HG03280 (cell line): ENCODE data around the gene FXYD6.

ENCODE experiments used
- ATAC-seq: cut with Tn5 transposase; IDR thresholded peaks from one replicate; pipeline ENCODE4 v1.9.1; 2021; ENCODE audit warnings: mild to moderate bottlenecking, moderate library complexity; ENCODE audit not compliant: unreplicated experiment

FXYD6 gene

DNA sequence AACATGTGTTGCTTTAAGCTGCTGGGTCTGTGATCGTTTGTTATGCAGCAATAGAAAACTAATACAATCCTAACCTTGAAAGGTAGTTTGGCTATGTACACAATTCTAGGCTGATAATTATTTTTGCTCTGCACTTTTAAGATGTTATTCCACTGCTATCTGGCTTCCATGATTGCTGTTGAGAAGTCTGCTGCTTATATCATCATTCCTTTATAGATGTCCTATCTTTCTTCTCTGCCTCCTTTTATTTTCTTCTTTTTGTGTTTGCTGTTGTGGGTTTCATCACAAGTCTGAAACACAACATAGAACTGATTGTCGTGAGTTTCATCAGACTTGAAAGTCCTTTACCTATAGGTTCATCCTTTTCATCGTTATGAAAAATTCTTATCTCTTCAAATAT is 24.1 kb downstream of the FXYD6 start:
- no peak for ATAC-seq

DNA sequence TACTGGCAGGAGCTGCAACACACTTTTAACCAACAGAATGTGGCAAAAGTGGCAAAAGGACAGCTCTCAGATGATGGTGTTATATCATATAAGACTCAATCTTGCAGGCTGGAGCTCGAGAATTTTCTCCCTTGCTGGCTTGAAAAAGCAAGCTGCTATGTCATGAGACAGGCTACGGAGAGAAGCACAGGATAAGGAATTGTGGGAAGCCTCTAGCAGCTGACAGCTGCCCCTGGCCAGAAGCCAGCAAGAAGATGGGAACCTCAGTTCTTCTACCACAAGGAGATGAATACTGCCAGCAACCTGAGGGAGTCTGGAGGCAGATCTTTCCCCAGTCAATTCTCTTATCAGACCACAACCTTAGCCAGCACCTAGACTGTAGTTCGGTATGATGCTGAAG is 24.6 kb downstream of the FXYD6 start:
- no peak for ATAC-seq

DNA sequence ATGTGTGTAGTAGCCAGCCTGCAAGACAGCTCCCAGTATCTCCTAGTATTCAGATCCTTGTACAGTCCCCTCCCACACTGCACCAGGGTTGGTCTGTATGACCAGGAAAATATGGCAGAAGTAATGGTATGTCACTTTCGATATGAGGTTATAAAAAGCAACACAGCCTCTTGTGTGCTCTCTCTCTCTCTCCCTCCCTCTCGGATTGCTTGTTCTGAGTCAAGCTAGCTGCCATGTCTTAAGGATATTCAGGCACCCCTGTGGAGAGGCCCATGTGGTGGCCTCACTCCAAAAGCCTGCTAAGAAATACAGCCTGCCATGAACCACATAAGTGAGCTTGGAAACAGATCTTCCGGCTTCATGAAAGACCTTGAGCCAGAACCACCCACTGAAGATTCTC is 25.4 kb downstream of the FXYD6 start:
- ATAC-seq, result no peak

DNA sequence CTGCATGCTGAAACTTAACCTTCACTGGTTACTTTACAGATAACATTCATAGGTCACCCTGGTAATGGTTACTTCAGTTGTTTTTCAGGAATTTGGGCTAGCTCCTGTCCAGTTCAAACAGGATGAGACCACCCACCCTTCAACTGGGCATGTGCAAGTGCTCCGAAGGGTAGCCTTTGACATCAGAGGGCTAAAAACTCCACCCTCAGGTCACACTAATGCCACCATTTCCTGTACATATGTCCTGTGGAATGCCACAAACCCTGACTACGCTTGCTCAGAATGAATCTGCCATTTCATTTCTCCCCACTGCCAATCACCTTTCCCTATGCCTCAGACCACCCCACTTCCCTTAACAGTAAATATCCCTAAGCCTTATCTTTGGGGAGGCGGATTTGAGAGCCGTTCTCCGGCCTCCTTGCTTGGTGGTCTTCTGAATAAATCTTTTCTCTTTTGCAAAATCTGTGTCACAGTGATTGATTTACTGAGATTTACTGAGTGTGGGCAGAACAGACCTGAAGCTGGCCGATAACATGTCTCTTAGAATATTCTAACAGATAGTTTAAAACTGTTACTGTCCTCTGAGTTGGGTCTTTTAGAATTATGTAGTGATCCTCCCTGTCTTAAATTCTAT is 26.6 kb downstream of the FXYD6 start:
- ATAC-seq, result no peak

DNA sequence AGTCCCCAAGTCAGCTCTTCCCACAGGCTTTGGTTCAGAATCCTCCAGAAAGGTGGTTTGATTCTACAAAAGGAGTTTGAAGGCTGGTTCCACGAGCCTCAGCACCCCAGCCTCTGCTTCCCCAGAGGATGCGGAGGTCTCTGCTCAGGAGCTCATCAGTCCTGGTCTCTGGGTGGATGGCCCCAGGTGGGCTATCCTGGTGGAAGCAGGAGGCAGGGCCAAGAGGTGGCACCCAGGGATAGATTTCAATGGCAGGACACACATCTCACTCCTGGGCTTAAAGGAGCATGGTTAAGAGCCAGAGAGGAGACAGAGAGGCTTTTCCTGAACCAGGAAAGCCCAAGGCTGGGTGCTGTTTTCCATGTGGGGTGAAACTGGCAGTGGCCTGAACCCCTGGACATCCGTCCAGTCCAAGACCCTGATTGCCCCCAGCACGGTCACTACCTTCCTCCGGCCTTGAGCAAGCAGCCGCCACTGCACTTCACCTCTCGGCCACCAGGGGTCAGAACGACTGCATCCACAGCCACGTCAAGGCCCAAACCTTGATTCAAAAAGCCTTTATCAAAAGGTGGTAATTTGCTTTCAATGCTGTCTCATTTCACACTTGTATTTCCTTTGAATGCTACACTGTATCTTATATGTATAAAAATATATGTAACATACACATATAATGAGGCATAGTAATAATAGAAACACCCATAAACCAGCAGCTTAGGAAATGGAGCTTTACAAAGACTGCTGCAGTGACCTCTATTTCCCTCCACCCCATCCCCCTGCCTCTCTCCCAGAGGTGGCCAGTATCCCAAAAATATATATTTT is 32.6 kb downstream of the FXYD6 start:
- no peak for ATAC-seq

GRCh38 chr11:117842131-117842941 is 34.1 kb downstream of the FXYD6 start:
- ATAC-seq, result no peak

DNA sequence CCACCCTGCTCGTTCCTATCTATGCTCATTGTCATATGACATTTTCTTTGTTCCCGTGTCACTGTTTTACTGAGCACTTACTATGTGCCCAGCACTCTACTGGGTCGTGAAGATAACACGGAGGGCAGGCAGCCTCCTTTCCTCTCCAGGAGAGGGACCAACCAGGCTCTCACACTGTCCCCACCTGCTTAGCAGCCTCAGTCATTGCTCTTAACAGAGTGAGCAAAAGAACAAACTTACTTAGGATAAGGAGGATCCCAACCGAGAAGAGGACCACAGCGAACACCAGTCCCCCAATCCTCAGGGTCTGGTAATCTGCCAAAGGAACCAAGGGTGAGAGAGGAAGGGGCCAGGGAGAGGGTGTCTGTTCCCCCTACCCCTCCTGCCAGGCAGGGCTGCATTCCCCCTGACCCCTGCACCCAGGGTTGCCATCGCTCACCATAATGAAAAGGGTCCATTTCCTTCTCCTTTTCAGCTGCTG is 34.9 kb downstream of the FXYD6 start:
- no peak for ATAC-seq

- no peak for ATAC-seq
Measured at GRCh38 chr11:117840881-117841550, 35.4 kb downstream of the FXYD6 start.

DNA sequence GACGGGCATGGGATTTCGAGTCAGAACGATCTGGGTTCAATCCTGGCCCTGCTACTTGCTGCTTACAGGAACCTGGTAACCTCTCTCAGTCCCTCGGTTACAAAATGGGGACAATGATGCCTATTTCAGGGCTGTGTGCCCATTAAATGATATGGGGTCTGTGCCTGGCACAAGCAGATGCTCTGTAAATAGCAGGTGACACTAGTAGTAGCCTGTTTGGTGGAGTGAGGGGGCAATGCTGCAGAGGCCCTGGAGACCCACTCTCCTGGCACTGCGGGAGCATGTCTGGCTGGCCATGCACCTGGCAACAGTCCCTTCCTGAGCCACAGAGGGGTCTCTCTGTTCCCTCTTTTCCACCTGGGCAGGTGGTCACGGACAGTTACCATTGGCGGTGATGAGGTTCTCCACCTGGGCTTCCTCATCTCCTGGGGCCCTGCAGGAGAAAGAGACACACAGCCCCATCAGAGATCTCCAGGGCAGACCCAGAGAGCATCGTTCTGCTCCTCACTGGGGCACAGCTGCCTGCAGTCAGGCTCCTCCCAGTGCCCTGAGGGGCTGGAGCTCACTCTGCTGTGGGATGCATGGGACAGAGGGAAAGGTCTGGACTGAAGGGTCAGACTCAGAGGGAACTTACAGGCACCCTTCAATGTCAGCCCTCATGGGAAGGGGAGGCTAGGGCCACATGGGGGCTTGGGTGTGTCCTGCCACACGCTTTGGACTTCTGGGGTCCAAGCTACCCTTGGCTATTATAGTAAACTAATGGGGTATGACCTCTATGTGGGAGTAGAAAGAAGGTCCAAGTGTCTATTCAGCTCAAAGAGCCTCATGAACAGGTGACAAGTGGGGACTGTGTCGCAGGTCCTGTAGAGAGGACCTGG is 36.3 kb downstream of the FXYD6 start:
- no peak for ATAC-seq

DNA sequence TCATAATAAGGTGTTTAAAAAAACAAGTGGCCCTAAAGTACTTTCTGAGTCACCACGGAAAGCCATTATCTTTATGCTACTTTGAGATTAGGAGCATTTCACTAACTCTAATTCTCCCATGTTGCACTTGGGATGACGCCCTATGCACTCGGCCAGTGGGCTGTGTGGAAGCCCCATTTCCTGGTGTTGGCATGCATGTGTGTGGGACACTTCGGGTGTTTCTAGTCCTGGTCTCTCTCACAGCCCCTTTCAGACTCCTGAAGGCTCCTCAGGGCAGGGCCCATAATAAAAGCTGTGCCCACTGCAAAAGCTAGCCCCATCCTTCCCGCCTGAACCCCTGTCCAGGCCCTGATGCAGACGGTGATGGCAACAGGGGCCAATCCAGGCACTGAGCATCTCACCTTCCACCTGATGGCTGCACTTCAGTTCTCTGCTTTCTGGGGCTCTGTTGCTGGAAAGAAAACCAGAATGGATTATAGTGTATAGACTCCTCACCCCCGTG is 37.0 kb downstream of the FXYD6 start:
- ATAC-seq, result no peak

- ATAC-seq, result no peak
Measured at GRCh38 chr11:117838901-117839300, 37.6 kb downstream of the FXYD6 start.

DNA sequence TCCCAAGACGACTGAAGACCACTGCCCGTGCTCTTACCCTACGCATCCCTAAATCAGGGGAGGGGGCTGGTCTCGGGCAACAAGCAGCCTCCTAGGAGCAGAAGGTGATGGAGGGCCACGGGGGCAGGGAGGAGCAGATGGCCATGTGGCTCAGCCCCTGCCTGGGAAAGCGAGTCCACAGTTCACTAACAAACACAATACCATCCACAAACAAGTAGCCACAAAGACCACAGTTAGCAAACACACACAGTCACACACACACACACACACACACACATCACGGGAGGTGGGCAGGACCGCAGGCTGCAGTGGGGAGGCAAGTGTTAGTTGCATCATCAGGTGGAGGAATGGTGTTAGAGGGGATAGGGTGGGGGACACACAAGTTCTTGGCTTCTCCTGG is 38.7 kb downstream of the FXYD6 start:
- no peak for ATAC-seq

DNA sequence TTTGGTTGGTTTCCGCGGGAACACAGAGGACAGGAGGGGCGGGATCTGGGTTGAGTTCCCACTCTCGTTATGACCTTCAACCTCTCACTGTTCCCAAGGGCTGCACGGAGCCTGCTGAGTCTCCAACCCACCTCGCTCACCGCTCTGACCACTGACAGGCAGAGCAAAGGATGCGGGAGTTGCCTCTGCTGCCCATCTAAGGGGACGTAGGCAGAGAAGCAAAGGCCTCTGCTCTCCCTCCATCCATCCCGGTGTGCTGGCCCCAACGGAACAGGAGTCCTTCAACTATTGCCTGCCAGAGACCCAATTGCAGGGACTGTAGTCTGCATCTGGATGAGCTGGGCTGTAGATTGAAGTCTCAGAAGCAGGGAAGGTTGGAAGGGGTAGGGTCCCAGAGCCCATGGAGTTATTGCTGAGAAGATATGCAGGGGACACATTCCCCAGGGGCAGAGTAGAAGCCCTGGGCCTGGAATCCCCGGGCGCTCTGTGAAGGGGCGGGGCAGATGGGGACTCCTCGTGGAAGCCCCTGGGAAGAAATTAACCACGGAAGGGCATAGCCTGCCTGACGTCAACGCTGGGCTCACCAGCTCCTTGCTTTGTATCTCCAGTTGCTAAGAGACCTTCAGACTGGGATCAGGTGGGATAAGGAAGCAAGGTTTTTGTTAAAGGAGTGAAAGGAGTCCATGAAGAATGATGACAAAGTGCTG is 39.2 kb downstream of the FXYD6 start:
- ATAC-seq, result no peak

GRCh38 chr11:117836077-117836960 is 40.1 kb downstream of the FXYD6 start:
- ATAC-seq, result no peak

GRCh38 chr11:117835576-117835975 is 40.9 kb downstream of the FXYD6 start:
- ATAC-seq, result no peak

DNA sequence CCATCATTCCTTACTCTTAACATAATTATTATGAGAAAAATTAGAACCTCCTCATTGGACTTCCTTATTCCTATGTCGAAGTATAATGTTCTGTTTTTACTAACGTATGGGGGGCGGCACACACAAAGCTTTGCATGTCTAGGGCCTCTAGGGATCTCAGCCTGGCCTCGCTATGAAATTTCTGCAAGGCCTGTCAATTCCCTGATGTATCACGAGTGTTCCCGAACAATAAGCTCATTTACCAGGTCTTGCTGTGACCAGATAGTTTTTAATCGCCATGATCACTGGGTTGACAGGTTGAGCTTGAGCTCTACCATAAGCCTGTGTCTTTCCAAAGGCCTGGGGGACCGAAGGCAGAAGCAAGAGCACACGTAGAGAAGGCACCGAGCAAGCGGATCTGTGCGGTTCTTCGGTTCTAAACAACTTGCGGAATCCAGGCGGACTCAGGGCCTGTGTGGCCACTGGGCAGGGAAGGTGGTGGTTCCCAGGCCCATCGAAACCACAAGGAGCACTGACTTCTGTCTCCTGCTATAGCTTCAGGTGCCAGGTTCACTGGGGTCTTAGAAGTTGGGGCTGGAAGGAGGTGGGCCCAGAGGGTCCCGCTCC is 41.5 kb downstream of the FXYD6 start:
- no peak for ATAC-seq

DNA sequence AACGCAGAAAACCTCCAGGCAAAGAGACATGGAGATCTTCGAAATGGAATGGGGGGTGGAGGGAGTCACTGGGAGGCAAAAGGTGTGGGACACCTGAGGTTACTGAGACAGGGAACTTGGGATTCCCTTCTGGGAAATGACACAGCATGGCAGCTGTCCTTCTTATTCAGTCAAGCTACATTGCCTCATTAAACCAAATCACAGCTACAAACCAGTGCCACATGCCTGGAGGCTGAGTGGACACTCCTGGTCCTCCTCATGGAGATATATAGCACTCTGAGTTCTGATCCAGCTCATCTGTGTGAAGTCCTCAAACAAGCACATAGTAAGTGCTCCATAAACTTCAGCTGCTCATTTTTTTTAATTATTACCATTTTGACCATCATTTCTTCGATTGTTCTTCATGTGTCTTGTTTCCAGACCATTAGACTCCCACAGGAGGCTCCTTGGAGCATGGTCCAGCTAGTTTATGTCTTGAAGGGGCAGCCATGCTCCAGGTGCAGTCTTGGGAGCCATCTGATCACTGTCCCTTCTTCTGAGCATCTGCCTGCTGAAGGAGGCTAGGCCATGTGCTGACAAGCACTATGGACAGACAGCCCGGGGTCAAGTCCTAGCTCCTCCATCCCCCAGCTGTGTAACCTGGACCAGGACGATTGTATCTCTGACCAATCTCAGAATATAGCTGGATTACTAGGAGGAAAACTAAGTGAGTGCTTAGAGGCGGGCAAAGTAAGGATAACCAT is 42.2 kb downstream of the FXYD6 start:
- ATAC-seq, result no peak
